HepG2 (cell line): ENCODE data around the gene CPNE2. TPM values are rescaled to one million over a fixed set of nuclear protein-coding genes. Genes with fewer than 3 reads are reported as not detected.
A peak's percentile ranks its signal among the peaks of the same experiment; 100 is the strongest.

Source experiments
- DNMT3B ChIP-seq: conservative IDR thresholded peaks from 2 replicates; pipeline ENCODE4 v1.6.1; 2016; ENCODE audit warnings: missing biosample characterization, control low read depth
- EEA1 ChIP-seq: sonication (generic); formaldehyde crosslinking; IDR thresholded peaks from 2 replicates; pipeline ENCODE4 v1.5.1; 2020; ENCODE audit warnings: mild to moderate bottlenecking, missing genetic modification reagents, borderline replicate concordance
- EP300 ChIP-seq, 3 experiments: sonication (generic) in 1 of 3; formaldehyde crosslinking in 1 of 3; IDR thresholded peaks; 2 replicates each; pipeline versions ENCODE4 v1.5.1 to v1.6.1; 2011 to 2020; ENCODE audit warnings: low read depth in 2 of 3, low read length in 2 of 3, borderline replicate concordance in 1 of 3, improper control_type of control experiment in 1 of 3, mild to moderate bottlenecking in 1 of 3, missing genetic modification reagents in 1 of 3, moderate library complexity in 1 of 3
- KAT2B ChIP-seq: fragments of 150-350 bp; IDR thresholded peaks from 2 replicates; pipeline ENCODE4 v1.6.1; 2014; ENCODE audit warnings: low read depth, low read length, borderline replicate concordance
- PAX8 ChIP-seq: sonication (generic); formaldehyde crosslinking; IDR thresholded peaks from 2 replicates; pipeline ENCODE4 v1.8.0; 2022; ENCODE audit warnings: mild to moderate bottlenecking, missing genetic modification reagents, borderline replicate concordance
- PBX3 ChIP-seq: sonication (generic); formaldehyde crosslinking; IDR thresholded peaks from 2 replicates; pipeline ENCODE4 v1.8.1; 2023; ENCODE audit warnings: missing genetic modification reagents, inconsistent platforms, borderline replicate concordance
- TCF12 ChIP-seq, 2 experiments: fragments of 450-650 bp in 1 of 2; sonication (generic) in 1 of 2; formaldehyde crosslinking in 1 of 2; IDR thresholded peaks; 2 replicates each; pipeline versions ENCODE4 v1.6.1 to v1.8.0; 2017 to 2022; ENCODE audit warnings: antibody characterized with exemption in 1 of 2, mild to moderate bottlenecking in 1 of 2, missing genetic modification reagents in 1 of 2, moderate library complexity in 1 of 2
- THAP9 ChIP-seq: sonication (generic); formaldehyde crosslinking; IDR thresholded peaks from 2 replicates; pipeline ENCODE4; 2020; ENCODE audit warnings: missing genetic modification reagents, mild to moderate bottlenecking, borderline replicate concordance
- ZNF235 ChIP-seq: sonication (generic); formaldehyde crosslinking; IDR thresholded peaks from 2 replicates; pipeline ENCODE4 v1.8.1; 2023; ENCODE audit warnings: mild to moderate bottlenecking, missing genetic modification reagents, borderline replicate concordance
- ZNF34 ChIP-seq: sonication (generic); formaldehyde crosslinking; IDR thresholded peaks from 2 replicates; pipeline ENCODE4 v1.4.0; 2020; ENCODE audit warnings: mild to moderate bottlenecking, missing genetic modification reagents, borderline replicate concordance
- ZNF468 ChIP-seq: sonication (generic); formaldehyde crosslinking; IDR thresholded peaks from 2 replicates; pipeline ENCODE4 v1.8.0; 2022; ENCODE audit warnings: mild to moderate bottlenecking, moderate library complexity, missing genetic modification reagents
- ZNF646 ChIP-seq: sonication (generic); formaldehyde crosslinking; IDR thresholded peaks from 2 replicates; pipeline ENCODE4 v1.9.0; 2021; ENCODE audit warnings: mild to moderate bottlenecking, missing genetic modification reagents
- ZNF710 ChIP-seq: sonication (generic); formaldehyde crosslinking; IDR thresholded peaks from 2 replicates; pipeline ENCODE4 v1.5.0; 2020; ENCODE audit warnings: mild to moderate bottlenecking, missing genetic modification reagents, borderline replicate concordance
- ZNF773 ChIP-seq: sonication (generic); formaldehyde crosslinking; IDR thresholded peaks from 2 replicates; pipeline ENCODE4 v1.4.0; 2020; ENCODE audit warnings: missing genetic modification reagents, borderline replicate concordance
- polyA plus RNA-seq, 8 experiments: library from polyadenylated mRNA; depleted of rRNA in 3 of 8; stranded (reverse) in 7 of 8; unstranded in 1 of 8; fragments of >200 nt; fragmentation: Illumina TruSeq in 4 of 8; extraction: Trizol in 4 of 8; gene quantifications; 2 replicates each; pipeline versions ENCODE4 v1.2.1 to v1.2.3, GENCODE V29; 2011 to 2016; ENCODE audit warnings: low read depth in 4 of 8, missing spikeins in 1 of 8, mixed read lengths in 1 of 8; ENCODE audit not compliant: insufficient read depth in 1 of 8
- total RNA-seq, 5 experiments: library from RNA; depleted of rRNA; stranded (reverse); fragments of >200 nt; fragmentation: Illumina TruSeq; extraction: Trizol; gene quantifications; 2 replicates each; pipeline ENCODE4 v1.2.3, GENCODE V29; 2016; ENCODE audit warnings: low read depth in 1 of 5

CPNE2 gene
- total and polyA plus RNA-seq, 2 of the 13 experiments (the other 11 are each of a cell fraction or from before 2014, with no cell fraction given), result 10.6 to 23.3 TPM

GRCh38 chr16:57185446-57185944, 93.1 kb downstream of the CPNE2 start (continued):
- no peak for TF ChIP-seq KAT2B
- TF ChIP-seq PBX3 (CRISPR knock-in tag), result no peak
- TF ChIP-seq THAP9 (CRISPR knock-in tag), result no peak; the same call in 1 of the 2 replicates
- TF ChIP-seq ZNF710 (CRISPR knock-in tag), result peak; percentile 88
- TF ChIP-seq ZNF646 (CRISPR knock-in tag), result 0 out of 2 replicates have a peak, but pooled peaks have one; percentile 16
- TF ChIP-seq DNMT3B (CRISPR knock-in tag), result no peak
- no peak for TF ChIP-seq PAX8
- TF ChIP-seq ZNF773 (CRISPR knock-in tag), result no peak
- peak; percentile 47; the same call in 1 of the 2 replicates for TF ChIP-seq ZNF34 (CRISPR knock-in tag)
- no peak for TF ChIP-seq ZNF468 (CRISPR knock-in tag)
- TF ChIP-seq EP300 (IDR thresholded peaks at IDR 0.05; ENCODE audit: low read depth in 2 of 2, low read length in 2 of 2), result no peak
- 0 out of 2 replicates have a peak, but pooled peaks have one; percentile 18 for TF ChIP-seq EP300 (CRISPR knock-in tag; IDR thresholded peaks at IDR 0.05; ENCODE audit: borderline replicate concordance)
- peak; percentile 85; the same call in 1 of the 2 replicates for TF ChIP-seq ZNF235 (CRISPR knock-in tag)
- no peak for TF ChIP-seq TCF12 (IDR thresholded peaks at IDR 0.05)
- TF ChIP-seq TCF12 (CRISPR knock-in tag; IDR thresholded peaks at IDR 0.05), result no peak
- peak; percentile 68; the same call in 1 of the 2 replicates for TF ChIP-seq EEA1
